Left ventricle myocardium superior (tissue), 1 donor: ENCODE results near the gene ANKRD10. TPM values are rescaled to one million over a fixed set of nuclear protein-coding genes. Genes with fewer than 3 reads are reported as not detected.

Experiments used
- ATAC-seq: fragments of 200-7000 bp; cut with Tn5 transposase; one replicate; pipeline ENCODE4 v1.9.1; 2020; ENCODE audit warnings: mild to moderate bottlenecking, moderate library complexity
- DNase-seq: peaks from one replicate; pipeline ENCODE4 v3.0.0-alpha.2; 2020
- intact Hi-C: fragments of 100-400 bp; cut with micrococcal nuclease; formaldehyde crosslinking; loops from one replicate; pipeline ENCODE4 v1.11.0; 2022
- total RNA-seq: library from RNA; stranded (reverse); fragmentation: NEBNext Ultra II Directional; extraction: Animal tissue kit (Norgen Biotek cat#: 25700); gene quantifications from one replicate; pipeline ENCODE4 v1.2.1, GENCODE V29; 2021
- donor health status: DM: no; HTN: yes; CAD: no; lungs with severe emphysema.

ANKRD10 gene
- total RNA-seq, 1 donor from 2014 or later: 49.4 TPM

- DNase-seq: no peak
- intact Hi-C loops: no loop called here
- ATAC-seq: no peak
These were observed 24.3 kb downstream of the ANKRD10 start for GRCh38 chr13:110890279-110891165.

- ATAC-seq: no peak
- intact Hi-C loops: no loop called here
- DNase-seq: no peak
These were observed 26.5 kb downstream of the ANKRD10 start for GRCh38 chr13:110888390-110888789.

- no peak for DNase-seq
- intact Hi-C loops: no loop called here
- peak; percentile 77 for ATAC-seq
These were observed 27.1 kb downstream of the ANKRD10 start for GRCh38 chr13:110887597-110888333.

- ATAC-seq (peak; percentile 38), DNase-seq (no peak)
- intact Hi-C loops: no loop called here
These were observed 27.8 kb downstream of the ANKRD10 start for GRCh38 chr13:110886870-110887596.

GRCh38 chr13:110885966-110886869, 28.7 kb downstream of the ANKRD10 start:
- ATAC-seq (no peak), DNase-seq (no peak)
- intact Hi-C loops: no loop called here

GRCh38 chr13:110885516-110885915, 29.4 kb downstream of the ANKRD10 start:
- ATAC-seq (no peak), DNase-seq (no peak)
- intact Hi-C loops: no loop called here

- DNase-seq: no peak
- intact Hi-C loops: no loop called here
- no peak for ATAC-seq
These were observed 30.4 kb downstream of the ANKRD10 start for GRCh38 chr13:110884517-110884916.

GRCh38 chr13:110883542-110883941, 31.3 kb downstream of the ANKRD10 start:
- no peak for ATAC-seq
- intact Hi-C loops: no loop called here
- no peak for DNase-seq

GRCh38 chr13:110882972-110883371, 31.9 kb downstream of the ANKRD10 start:
- no peak for ATAC-seq
- intact Hi-C loops: no loop called here
- DNase-seq: no peak

GRCh38 chr13:110881839-110882627, 32.8 kb downstream of the ANKRD10 start:
- no peak for ATAC-seq
- DNase-seq: no peak
- intact Hi-C loops: no loop called here

- no peak for DNase-seq
- peak; percentile 59 for ATAC-seq
- intact Hi-C loops: no loop called here
These were observed 34.2 kb downstream of the ANKRD10 start for GRCh38 chr13:110880627-110881026.

GRCh38 chr13:110879482-110879881, 35.4 kb downstream of the ANKRD10 start:
- intact Hi-C loops: no loop called here
- no peak for ATAC-seq
- DNase-seq: no peak

- intact Hi-C loops: no loop called here
- no peak for ATAC-seq
- no peak for DNase-seq
These were observed 37.1 kb downstream of the ANKRD10 start for GRCh38 chr13:110877737-110878258.

- intact Hi-C loops: no loop called here
- ATAC-seq (no peak), DNase-seq (no peak)
These were observed 38.3 kb downstream of the ANKRD10 start for GRCh38 chr13:110876609-110877008.

GRCh38 chr13:110875241-110875640, 39.6 kb downstream of the ANKRD10 start:
- ATAC-seq (no peak), DNase-seq (no peak)
- intact Hi-C loops: no loop called here

GRCh38 chr13:110874508-110874960, 40.3 kb downstream of the ANKRD10 start:
- ATAC-seq: peak; percentile 88
- intact Hi-C loops: no loop called here
- DNase-seq: peak; percentile 93

- DNase-seq: no peak
- ATAC-seq: no peak
- intact Hi-C loops: no loop called here
These were observed 41.0 kb downstream of the ANKRD10 start for GRCh38 chr13:110873639-110874507.
